OCI-LY1 (cell line): ENCODE measurements around the gene ISX.

ENCODE experiments used
- H2AFZ ChIP-seq: fragments of 200-600 bp; sonication (generic), shearing (Covaris generic); 2 replicates; pipeline ENCODE4 v1.6.0; 2014; ENCODE audit warnings: antibody characterized with exemption, mild to moderate bottlenecking, low read length
- H3F3A ChIP-seq: fragments of 200-600 bp; sonication (generic), shearing (Covaris generic); 2 replicates; pipeline ENCODE4 v1.6.0; 2014; ENCODE audit warnings: mild to moderate bottlenecking, antibody characterized with exemption, low read length, moderate library complexity; ENCODE audit not compliant: insufficient read depth
- H3K27ac ChIP-seq: fragments of 200-600 bp; sonication (generic); 2 replicates; pipeline ENCODE4 v1.5.1; 2014; ENCODE audit warnings: low read length, mixed run types, mild to moderate bottlenecking, low read depth; ENCODE audit not compliant: poor library complexity, severe bottlenecking
- H3K27me3 ChIP-seq: fragments of 200-600 bp; sonication (generic); 2 replicates; pipeline ENCODE4 v1.6.0; 2014; ENCODE audit warnings: antibody characterized with exemption, mild to moderate bottlenecking, low read length, moderate library complexity; ENCODE audit not compliant: insufficient read depth
- H3K36me3 ChIP-seq: fragments of 200-600 bp; sonication (generic); 2 replicates; pipeline ENCODE4 v1.6.1; 2014; ENCODE audit warnings: mild to moderate bottlenecking, antibody characterized with exemption, low read length, moderate library complexity, mixed read lengths; ENCODE audit not compliant: insufficient read depth
- H3K4me1 ChIP-seq: fragments of 200-600 bp; sonication (generic); 2 replicates; pipeline ENCODE4 v1.5.1; 2014; ENCODE audit warnings: mild to moderate bottlenecking, low read length, moderate library complexity; ENCODE audit not compliant: insufficient read depth, severe bottlenecking
- H3K4me2 ChIP-seq: fragments of 200-600 bp; sonication (generic), shearing (Covaris generic); 2 replicates; pipeline ENCODE4 v1.6.1; 2014; ENCODE audit warnings: low read length
- H3K4me3 ChIP-seq: fragments of 200-600 bp; sonication (generic); 2 replicates; pipeline ENCODE4 v1.5.1; 2014; ENCODE audit warnings: low read length, low read depth, mild to moderate bottlenecking, mixed read lengths; ENCODE audit not compliant: poor library complexity, severe bottlenecking
- H3K79me2 ChIP-seq: fragments of 200-600 bp; shearing (Covaris generic); 2 replicates; pipeline ENCODE4 v1.6.1; 2016; ENCODE audit warnings: mixed run types, low read length, mixed read lengths; ENCODE audit not compliant: insufficient read depth
- H3K9ac ChIP-seq: fragments of 200-600 bp; sonication (generic), shearing (Covaris generic); 2 replicates; pipeline ENCODE4 v1.6.1; 2014; ENCODE audit warnings: mild to moderate bottlenecking, low read length, mixed read lengths
- H3K9me2 ChIP-seq: fragments of 200-600 bp; sonication (generic), shearing (Covaris generic); 2 replicates; pipeline ENCODE4 v1.6.1; 2014; ENCODE audit warnings: low read depth, mild to moderate bottlenecking, low read length, mixed read lengths
- H3K9me3 ChIP-seq: fragments of 200-600 bp; shearing (Covaris generic); 2 replicates; pipeline ENCODE4 v1.6.1; 2014; ENCODE audit warnings: low read length, mixed read lengths
- H4K20me1 ChIP-seq: fragments of 200-600 bp; sonication (generic), shearing (Covaris generic); 2 replicates; pipeline ENCODE4 v1.6.0; 2016; ENCODE audit warnings: mild to moderate bottlenecking, low read length; ENCODE audit not compliant: insufficient read depth
- EZH2 ChIP-seq: fragments of 200-600 bp; sonication (generic), shearing (Covaris generic); IDR thresholded peaks from 2 replicates; pipeline ENCODE4 v1.8.0; 2017; ENCODE audit warnings: borderline replicate concordance, mixed run types, mild to moderate bottlenecking, antibody characterized with exemption, low read length, moderate library complexity, mixed read lengths
- TF ChIP-seq, protein P1 (sequence below): fragments of 200-600 bp; sonication (generic), shearing (Covaris generic); IDR thresholded peaks from 2 replicates; pipeline ENCODE4 v1.5.1; 2017; ENCODE audit warnings: mild to moderate bottlenecking, antibody characterized with exemption, low read length, moderate library complexity, mixed read lengths

ISX gene

DNA sequence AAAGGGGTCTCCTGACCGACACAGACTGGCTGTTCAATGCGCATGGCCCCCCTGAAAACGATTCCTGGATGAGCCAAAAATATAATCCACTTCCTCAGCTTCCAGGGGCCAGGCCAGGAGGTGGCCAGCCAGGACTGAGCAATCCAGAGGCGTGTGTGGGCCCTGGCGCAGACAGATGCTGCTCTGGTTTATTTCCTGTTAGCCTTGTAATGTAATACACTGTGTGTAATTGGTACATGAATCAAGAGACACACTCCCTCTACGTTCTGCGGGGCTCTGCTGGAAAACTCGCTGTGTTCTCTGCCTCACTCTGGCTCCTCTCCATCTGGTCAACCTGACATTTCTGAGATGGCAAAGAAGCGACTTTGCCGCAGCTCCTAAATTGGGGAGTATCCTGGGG is 26.3 kb upstream of the ISX start:
- Histone ChIP-seq H4K20me1 (no peaks in the 10 kb centered on the region), H3K9me2 (no peaks in the 10 kb centered on the region), H3K4me2 (no peak overlapping the region), H3F3A (no peaks in the 10 kb centered on the region), H2AFZ (no peak overlapping the region), H3K36me3 (no peaks in the 10 kb centered on the region), H3K27ac (no peak overlapping the region), H3K9me3 (no peaks in the 10 kb centered on the region), H3K79me2 (no peaks in the 10 kb centered on the region), H3K9ac (no peak overlapping the region), H3K4me1 (no peaks in the 10 kb centered on the region), H3K27me3 (no peaks in the 10 kb centered on the region), H3K4me3 (no peak overlapping the region)
- TF ChIP-seq EZH2: no peak
- TF ChIP-seq, protein P1, sequence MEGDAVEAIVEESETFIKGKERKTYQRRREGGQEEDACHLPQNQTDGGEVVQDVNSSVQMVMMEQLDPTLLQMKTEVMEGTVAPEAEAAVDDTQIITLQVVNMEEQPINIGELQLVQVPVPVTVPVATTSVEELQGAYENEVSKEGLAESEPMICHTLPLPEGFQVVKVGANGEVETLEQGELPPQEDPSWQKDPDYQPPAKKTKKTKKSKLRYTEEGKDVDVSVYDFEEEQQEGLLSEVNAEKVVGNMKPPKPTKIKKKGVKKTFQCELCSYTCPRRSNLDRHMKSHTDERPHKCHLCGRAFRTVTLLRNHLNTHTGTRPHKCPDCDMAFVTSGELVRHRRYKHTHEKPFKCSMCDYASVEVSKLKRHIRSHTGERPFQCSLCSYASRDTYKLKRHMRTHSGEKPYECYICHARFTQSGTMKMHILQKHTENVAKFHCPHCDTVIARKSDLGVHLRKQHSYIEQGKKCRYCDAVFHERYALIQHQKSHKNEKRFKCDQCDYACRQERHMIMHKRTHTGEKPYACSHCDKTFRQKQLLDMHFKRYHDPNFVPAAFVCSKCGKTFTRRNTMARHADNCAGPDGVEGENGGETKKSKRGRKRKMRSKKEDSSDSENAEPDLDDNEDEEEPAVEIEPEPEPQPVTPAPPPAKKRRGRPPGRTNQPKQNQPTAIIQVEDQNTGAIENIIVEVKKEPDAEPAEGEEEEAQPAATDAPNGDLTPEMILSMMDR: no peak

DNA sequence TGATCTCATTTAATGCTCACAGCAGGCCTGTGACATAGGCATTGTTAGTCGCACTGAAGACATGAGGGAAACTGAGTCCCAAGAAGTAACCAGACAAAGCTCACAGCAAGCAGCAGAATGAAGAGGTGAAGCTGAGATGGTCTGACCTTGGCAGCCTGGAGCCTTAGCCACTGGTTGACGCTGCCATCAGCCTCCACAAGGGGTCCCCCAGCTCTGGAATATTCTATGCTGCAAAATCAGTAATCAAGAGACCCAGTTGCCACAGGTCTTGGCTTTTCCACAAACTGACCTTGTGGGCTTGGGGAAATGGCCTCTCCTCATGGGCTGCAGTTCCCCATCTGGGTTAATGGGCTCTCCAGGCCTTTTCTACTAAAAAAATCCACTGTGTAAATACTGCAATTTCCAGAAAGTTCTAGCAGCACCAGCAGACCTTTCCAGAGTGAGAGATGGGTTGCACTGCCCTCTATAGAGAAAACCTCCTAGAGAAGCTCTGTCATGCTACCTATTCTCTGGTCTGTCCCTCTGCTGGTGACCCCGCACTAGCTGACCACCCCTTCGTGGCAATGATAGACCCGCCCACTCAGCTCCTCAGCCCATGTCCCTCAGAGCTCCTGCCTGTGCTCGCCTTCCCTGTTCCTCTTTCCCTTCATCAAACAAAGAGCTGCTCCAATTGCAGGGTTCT is 22.6 kb upstream of the ISX start:
- Histone ChIP-seq H3K79me2 (no peaks in the 10 kb centered on the region), H3K4me3 (no peak overlapping the region), H3K4me1 (no peaks in the 10 kb centered on the region), H3K27me3 (peaks cover 6% of the 10 kb centered on the region; the same call in 1 of the 2 replicates), H3K9me2 (no peaks in the 10 kb centered on the region), H4K20me1 (no peaks in the 10 kb centered on the region), H3F3A (no peaks in the 10 kb centered on the region), H3K9ac (no peak overlapping the region), H3K9me3 (no peaks in the 10 kb centered on the region), H3K27ac (no peak overlapping the region), H2AFZ (no peak overlapping the region), H3K36me3 (no peaks in the 10 kb centered on the region), H3K4me2 (no peak overlapping the region)
- no peak for TF ChIP-seq EZH2
- TF ChIP-seq, protein P1: peak; percentile 58

DNA sequence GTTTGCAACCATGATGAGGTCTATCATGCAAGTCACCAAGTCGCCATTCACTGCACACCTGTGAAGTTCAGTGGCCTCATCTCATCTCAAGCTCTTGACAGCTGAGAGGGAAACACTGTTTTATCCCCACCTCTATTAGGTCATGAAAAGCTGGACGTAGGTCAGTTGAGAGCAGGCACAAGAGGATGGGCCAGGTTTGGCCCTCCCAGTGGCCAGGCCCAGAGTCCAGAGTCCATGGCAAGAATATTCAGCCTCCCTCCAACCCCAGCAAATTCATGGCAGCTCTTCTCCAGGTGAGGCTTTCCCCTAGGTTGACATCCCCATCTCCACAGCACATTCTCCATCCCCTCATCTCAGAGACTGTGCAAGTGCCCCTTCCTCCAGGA is 22.0 kb upstream of the ISX start:
- Histone ChIP-seq H3K36me3 (no peaks in the 10 kb centered on the region), H3K27ac (no peak overlapping the region), H3K9me3 (no peaks in the 10 kb centered on the region), H3K9me2 (no peaks in the 10 kb centered on the region), H3K27me3 (peaks cover 6% of the 10 kb centered on the region; the same call in 1 of the 2 replicates), H3K4me1 (no peaks in the 10 kb centered on the region), H3K79me2 (no peaks in the 10 kb centered on the region), H3F3A (no peaks in the 10 kb centered on the region), H3K4me2 (no peak overlapping the region), H2AFZ (no peak overlapping the region), H3K9ac (no peak overlapping the region), H4K20me1 (no peaks in the 10 kb centered on the region), H3K4me3 (no peak overlapping the region)
- TF ChIP-seq, protein P1: no peak
- no peak for TF ChIP-seq EZH2
